Neural cell (in vitro differentiated cells): ENCODE data around the gene TIMM17A. TPM values are rescaled to one million over a fixed set of nuclear protein-coding genes. Genes with fewer than 3 reads are reported as not detected.

Source experiments
- H2AFZ ChIP-seq: fragments of 200-600, 300-800 bp; sonication (generic), shearing (Covaris generic); 2 replicates; pipeline ENCODE4 v1.6.0; 2014; ENCODE audit warnings: low read depth, mild to moderate bottlenecking, antibody characterized with exemption, low read length, moderate library complexity
- H3F3A ChIP-seq: fragments of 200-600 bp; shearing (Covaris generic); 2 replicates; pipeline ENCODE4 v1.6.1; 2016; ENCODE audit warnings: mild to moderate bottlenecking, moderate library complexity, mixed read lengths, antibody characterized with exemption, low read length; ENCODE audit not compliant: insufficient read depth, poor library complexity, severe bottlenecking
- H3K27ac ChIP-seq: fragments of 200-600, 300-800 bp; sonication (generic), shearing (Covaris generic); 2 replicates; pipeline ENCODE4 v1.5.1; 2014; ENCODE audit warnings: mild to moderate bottlenecking, low read length, moderate library complexity
- H3K27me3 ChIP-seq: fragments of 300-800, 200-600 bp; sonication (generic), shearing (Covaris generic); 2 replicates; pipeline ENCODE4 v1.6.0; 2014; ENCODE audit warnings: mild to moderate bottlenecking, low read depth, low read length, moderate library complexity; ENCODE audit not compliant: insufficient read depth
- H3K36me3 ChIP-seq: fragments of 300-800, 200-600 bp; sonication (generic), shearing (Covaris generic); 2 replicates; pipeline ENCODE4 v1.5.1; 2014; ENCODE audit warnings: mild to moderate bottlenecking, antibody characterized with exemption, low read length, moderate library complexity; ENCODE audit not compliant: insufficient read depth
- H3K4me2 ChIP-seq: fragments of 300-800, 200-600 bp; sonication (generic), shearing (Covaris generic); 2 replicates; pipeline ENCODE4 v1.6.0; 2014; ENCODE audit warnings: mild to moderate bottlenecking, low read length
- H3K4me3 ChIP-seq: fragments of 300-800, 200-600 bp; sonication (generic), shearing (Covaris generic); 2 replicates; pipeline ENCODE4 v1.5.1; 2014; ENCODE audit warnings: mild to moderate bottlenecking, low read length, moderate library complexity
- H3K79me2 ChIP-seq: fragments of 200-600 bp; shearing (Covaris generic); replicated peaks from 2 replicates; pipeline ENCODE4 v1.6.0; 2014; ENCODE audit warnings: mild to moderate bottlenecking, low read length, moderate library complexity; ENCODE audit not compliant: insufficient read depth
- H3K9ac ChIP-seq: fragments of 300-800, 200-600 bp; sonication (generic), shearing (Covaris generic); 2 replicates; pipeline ENCODE4 v1.6.1; 2016; ENCODE audit warnings: mild to moderate bottlenecking, low read length, mixed read lengths
- H3K9me2 ChIP-seq: fragments of 200-600 bp; shearing (Covaris generic); 2 replicates; pipeline ENCODE4 v1.6.1; 2016; ENCODE audit warnings: mild to moderate bottlenecking, low read length, mixed read lengths; ENCODE audit not compliant: insufficient read depth
- H3K9me3 ChIP-seq: fragments of 200-600, 300-800 bp; sonication (generic), shearing (Covaris generic); 2 replicates; pipeline ENCODE4 v1.6.1; 2016; ENCODE audit warnings: mild to moderate bottlenecking, mixed run types, low read length, moderate library complexity, mixed read lengths
- H4K20me1 ChIP-seq: fragments of 200-600 bp; shearing (Covaris generic); 2 replicates; pipeline ENCODE4 v1.6.1; 2016; ENCODE audit warnings: mild to moderate bottlenecking, mixed run types; ENCODE audit not compliant: insufficient read depth
- EP300 ChIP-seq: fragments of 450-650 bp; conservative IDR thresholded peaks from 2 replicates; pipeline ENCODE4 v1.6.1; 2014; ENCODE audit warnings: antibody characterized with exemption, mild to moderate bottlenecking, moderate library complexity; ENCODE audit not compliant: poor library complexity, severe bottlenecking
- EZH2 ChIP-seq: fragments of 200-600, 300-800 bp; shearing (Covaris generic), sonication (generic); IDR thresholded peaks from 2 replicates; pipeline ENCODE4 v1.6.1; 2014; ENCODE audit warnings: antibody characterized with exemption, low read length, borderline replicate concordance, mild to moderate bottlenecking; ENCODE audit not compliant: insufficient read depth, poor library complexity, severe bottlenecking
- MXI1 ChIP-seq: fragments of 450-650 bp; conservative IDR thresholded peaks from 2 replicates; pipeline ENCODE4 v1.6.1; 2014; ENCODE audit warnings: antibody characterized with exemption, mild to moderate bottlenecking; ENCODE audit not compliant: poor library complexity, severe bottlenecking
- POLR2AphosphoS5 ChIP-seq: IDR thresholded peaks from 2 replicates; pipeline ENCODE4 v1.6.1; 2012
- RAD21 ChIP-seq: fragments of 450-650 bp; conservative IDR thresholded peaks from 2 replicates; pipeline ENCODE4 v1.6.1; 2014; ENCODE audit warnings: antibody characterized with exemption, mild to moderate bottlenecking, moderate library complexity
- SMC3 ChIP-seq: fragments of 450-650 bp; conservative IDR thresholded peaks from 2 replicates; pipeline ENCODE4 v1.6.1; 2014; ENCODE audit warnings: antibody characterized with exemption, mild to moderate bottlenecking, moderate library complexity; ENCODE audit not compliant: poor library complexity
- TAF1 ChIP-seq: IDR thresholded peaks from 2 replicates; pipeline ENCODE4 v1.6.1; 2012; ENCODE audit warnings: low read depth
- polyA plus RNA-seq: library from polyadenylated mRNA; depleted of rRNA; stranded (reverse); fragments of >200 nt; gene quantifications from 2 replicates; pipeline ENCODE4 v1.2.3, GENCODE V29; 2014
- TF ChIP-seq, protein P1 (sequence below): IDR thresholded peaks from 2 replicates; pipeline ENCODE4 v1.6.1; 2012; ENCODE audit warnings: borderline replicate concordance
- TF ChIP-seq, protein P2 (sequence below): fragments of 450-650 bp; IDR thresholded peaks from 2 replicates; pipeline ENCODE4 v1.5.1; 2014; ENCODE audit warnings: antibody characterized with exemption, mild to moderate bottlenecking, moderate library complexity; ENCODE audit not compliant: poor library complexity, severe bottlenecking

TIMM17A gene
- polyA plus RNA-seq, 1 donor from 2014 or later: 91.7 TPM

- peak within 1 kb of the TSS; percentile 88 for H2AFZ ChIP-seq
- no peaks in the 10 kb centered on the region for H4K20me1 ChIP-seq
- peak within 1 kb of the TSS; percentile 90 for H3K9ac ChIP-seq
- H3K9me3 ChIP-seq: no peaks in the 10 kb centered on the region
- peak within 1 kb of the TSS; percentile 74 for H3K4me3 ChIP-seq
- H3K27me3 ChIP-seq: no peaks in the 10 kb centered on the region
- TF ChIP-seq EP300: no peak
- TF ChIP-seq, protein P1, sequence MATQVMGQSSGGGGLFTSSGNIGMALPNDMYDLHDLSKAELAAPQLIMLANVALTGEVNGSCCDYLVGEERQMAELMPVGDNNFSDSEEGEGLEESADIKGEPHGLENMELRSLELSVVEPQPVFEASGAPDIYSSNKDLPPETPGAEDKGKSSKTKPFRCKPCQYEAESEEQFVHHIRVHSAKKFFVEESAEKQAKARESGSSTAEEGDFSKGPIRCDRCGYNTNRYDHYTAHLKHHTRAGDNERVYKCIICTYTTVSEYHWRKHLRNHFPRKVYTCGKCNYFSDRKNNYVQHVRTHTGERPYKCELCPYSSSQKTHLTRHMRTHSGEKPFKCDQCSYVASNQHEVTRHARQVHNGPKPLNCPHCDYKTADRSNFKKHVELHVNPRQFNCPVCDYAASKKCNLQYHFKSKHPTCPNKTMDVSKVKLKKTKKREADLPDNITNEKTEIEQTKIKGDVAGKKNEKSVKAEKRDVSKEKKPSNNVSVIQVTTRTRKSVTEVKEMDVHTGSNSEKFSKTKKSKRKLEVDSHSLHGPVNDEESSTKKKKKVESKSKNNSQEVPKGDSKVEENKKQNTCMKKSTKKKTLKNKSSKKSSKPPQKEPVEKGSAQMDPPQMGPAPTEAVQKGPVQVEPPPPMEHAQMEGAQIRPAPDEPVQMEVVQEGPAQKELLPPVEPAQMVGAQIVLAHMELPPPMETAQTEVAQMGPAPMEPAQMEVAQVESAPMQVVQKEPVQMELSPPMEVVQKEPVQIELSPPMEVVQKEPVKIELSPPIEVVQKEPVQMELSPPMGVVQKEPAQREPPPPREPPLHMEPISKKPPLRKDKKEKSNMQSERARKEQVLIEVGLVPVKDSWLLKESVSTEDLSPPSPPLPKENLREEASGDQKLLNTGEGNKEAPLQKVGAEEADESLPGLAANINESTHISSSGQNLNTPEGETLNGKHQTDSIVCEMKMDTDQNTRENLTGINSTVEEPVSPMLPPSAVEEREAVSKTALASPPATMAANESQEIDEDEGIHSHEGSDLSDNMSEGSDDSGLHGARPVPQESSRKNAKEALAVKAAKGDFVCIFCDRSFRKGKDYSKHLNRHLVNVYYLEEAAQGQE: no peak
- peak; percentile 27 for TF ChIP-seq SMC3
- TF ChIP-seq, protein P2, sequence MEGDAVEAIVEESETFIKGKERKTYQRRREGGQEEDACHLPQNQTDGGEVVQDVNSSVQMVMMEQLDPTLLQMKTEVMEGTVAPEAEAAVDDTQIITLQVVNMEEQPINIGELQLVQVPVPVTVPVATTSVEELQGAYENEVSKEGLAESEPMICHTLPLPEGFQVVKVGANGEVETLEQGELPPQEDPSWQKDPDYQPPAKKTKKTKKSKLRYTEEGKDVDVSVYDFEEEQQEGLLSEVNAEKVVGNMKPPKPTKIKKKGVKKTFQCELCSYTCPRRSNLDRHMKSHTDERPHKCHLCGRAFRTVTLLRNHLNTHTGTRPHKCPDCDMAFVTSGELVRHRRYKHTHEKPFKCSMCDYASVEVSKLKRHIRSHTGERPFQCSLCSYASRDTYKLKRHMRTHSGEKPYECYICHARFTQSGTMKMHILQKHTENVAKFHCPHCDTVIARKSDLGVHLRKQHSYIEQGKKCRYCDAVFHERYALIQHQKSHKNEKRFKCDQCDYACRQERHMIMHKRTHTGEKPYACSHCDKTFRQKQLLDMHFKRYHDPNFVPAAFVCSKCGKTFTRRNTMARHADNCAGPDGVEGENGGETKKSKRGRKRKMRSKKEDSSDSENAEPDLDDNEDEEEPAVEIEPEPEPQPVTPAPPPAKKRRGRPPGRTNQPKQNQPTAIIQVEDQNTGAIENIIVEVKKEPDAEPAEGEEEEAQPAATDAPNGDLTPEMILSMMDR: peak; percentile 41
- TF ChIP-seq TAF1: no peak
- peak; percentile 25 for TF ChIP-seq POLR2AphosphoS5
- peak; percentile 48 for TF ChIP-seq MXI1
- H3K4me2 ChIP-seq: peak within 1 kb of the TSS; percentile 91
- H3K36me3 ChIP-seq: no peaks in the 10 kb centered on the region
- H3K79me2 ChIP-seq: peaks cover 29% of the 10 kb centered on the region
- no peaks in the 10 kb centered on the region for H3K9me2 ChIP-seq
- H3F3A ChIP-seq: no peaks in the 10 kb centered on the region
- peak within 1 kb of the TSS; percentile 84 for H3K27ac ChIP-seq
Measured at GRCh38 chr1:201982623-201983379, 27.5 kb downstream of the TIMM17A start, which contains the start of gene RNPEP. TSS of gene RNPEP (plus strand) at chr1:201982648. CDS start at chr1:201982667, 19 bp downstream.

DNA sequence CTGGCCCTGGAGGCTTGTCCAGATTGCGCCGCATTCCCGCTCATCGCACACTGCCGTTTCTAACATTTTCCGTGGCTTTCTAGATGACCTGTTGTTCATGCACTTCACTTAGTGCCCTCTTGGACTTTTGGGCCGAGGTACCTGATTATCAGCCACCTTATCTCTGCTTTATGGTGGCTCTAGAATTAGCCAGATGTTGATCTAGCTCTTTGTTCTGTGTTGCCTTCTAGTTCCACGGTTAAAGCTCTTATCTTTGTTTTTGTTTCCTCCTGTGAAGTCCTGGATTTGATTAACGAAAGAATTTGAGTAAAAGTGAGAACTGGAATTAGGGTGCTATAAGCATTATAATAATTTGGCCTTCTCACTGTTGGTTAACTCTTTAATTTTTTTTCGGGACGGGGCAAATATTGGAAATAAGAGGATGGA lies 28.1 kb downstream of the TIMM17A start:
- Histone ChIP-seq H3K79me2 (peaks cover 29% of the 10 kb centered on the region), H3K36me3 (no peaks in the 10 kb centered on the region), H4K20me1 (no peaks in the 10 kb centered on the region), H3K27me3 (no peaks in the 10 kb centered on the region), H3K4me3 (peak overlapping the region; percentile 74), H3F3A (no peaks in the 10 kb centered on the region), H2AFZ (peak overlapping the region; percentile 80), H3K9me3 (no peaks in the 10 kb centered on the region), H3K9ac (peak overlapping the region; percentile 90), H3K9me2 (no peaks in the 10 kb centered on the region), H3K27ac (peak overlapping the region; percentile 84), H3K4me2 (peak overlapping the region; percentile 91)
- no peak for TF ChIP-seq SMC3
- TF ChIP-seq POLR2AphosphoS5: no peak
- TF ChIP-seq EZH2: no peak
- no peak for TF ChIP-seq EP300
- TF ChIP-seq RAD21: no peak
- TF ChIP-seq TAF1: no peak
- TF ChIP-seq MXI1: no peak
